GM12878 (cell line): ENCODE measurements around the gene FMN2. TPM values are rescaled to one million over a fixed set of nuclear protein-coding genes. Genes with fewer than 3 reads are reported as not detected.

ENCODE experiments used
- ATAC-seq: fragments of 200-7000 bp; cut with Tn5 transposase; 3 replicates; pipeline ENCODE4 v1.9.1; 2020; ENCODE audit warnings: mild to moderate bottlenecking, moderate library complexity
- BruUV-seq: library from RNA; stranded (reverse); fragments of 400-500 nt; replicated peaks from 2 replicates; lab custom pipeline; 2021; lab: Mats Ljungman, UMichigan
- CTCF ChIA-PET: fragments of 300-600 bp; sonication (Branson Sonifier 250); formaldehyde crosslinking; extraction: SDS; loops from one replicate; lab custom pipeline; 2021; ENCODE audit warnings: inconsistent platforms; lab: Yijun Ruan, JAX
- POLR2A ChIA-PET: fragments of 350-600 bp; formaldehyde crosslinking; extraction: SDS; loops from one replicate; lab custom pipeline; 2021; ENCODE audit warnings: inconsistent platforms; lab: Charles Lee
- RAD21 ChIA-PET: fragments of 300-600 bp; sonication (Branson Sonifier 250); formaldehyde crosslinking; loops from one replicate; lab custom pipeline; 2023; ENCODE audit warnings: antibody characterized with exemption; ENCODE audit not compliant: unreplicated experiment; lab: Charles Lee
- SMC1A ChIA-PET: fragments of 300-600 bp; sonication (Branson Sonifier 250); formaldehyde crosslinking; loops from one replicate; lab custom pipeline; 2023; ENCODE audit not compliant: unreplicated experiment, uncharacterized antibody; lab: Charles Lee
- DNase-seq: peaks from one replicate; pipeline ENCODE4 v3.0.0-alpha.2; 2011; ENCODE audit warnings: low read depth, low spot score
- FAIRE-seq: peaks from 3 replicates; lab custom pipeline; 2011; peaks lifted over from hg19 to GRCh38; lab: Jason Lieb, UNC
- H2AFZ ChIP-seq: 2 replicates; pipeline ENCODE4 v1.6.0; 2011; ENCODE audit warnings: low read depth, low read length, control low read depth; ENCODE audit not compliant: control insufficient read depth
- H3K27ac ChIP-seq: 2 replicates; pipeline ENCODE4 v1.5.1; 2011; ENCODE audit warnings: control low read depth; ENCODE audit not compliant: control insufficient read depth, insufficient read depth
- H3K27me3 ChIP-seq, 2 experiments: replicated peaks in 1 of 2; 2 replicates each; pipeline versions ENCODE4 v1.6.0 to v1.6.1; 2011; ENCODE audit warnings: low read length in 1 of 2; ENCODE audit not compliant: control insufficient read depth in 2 of 2, insufficient read depth in 2 of 2
- H3K36me3 ChIP-seq, 2 experiments: 2 replicates each; pipeline ENCODE4 v1.5.1; 2011; ENCODE audit warnings: low read length in 1 of 2; ENCODE audit not compliant: control insufficient read depth in 2 of 2, insufficient read depth in 2 of 2
- H3K4me1 ChIP-seq: 2 replicates; pipeline ENCODE4 v1.6.1; 2011; ENCODE audit warnings: mild to moderate bottlenecking, low read length, moderate library complexity, mixed read lengths; ENCODE audit not compliant: control insufficient read depth, insufficient read depth
- H3K4me2 ChIP-seq: 2 replicates; pipeline ENCODE4 v1.6.0; 2011; ENCODE audit warnings: control low read depth; ENCODE audit not compliant: control insufficient read depth, insufficient read depth
- H3K4me3 ChIP-seq: fragments of 200-600 bp; sonication (generic); 2 replicates; pipeline ENCODE4 v1.5.1; 2016
- H3K79me2 ChIP-seq: 2 replicates; pipeline ENCODE4 v1.6.0; 2011; ENCODE audit warnings: low read length; ENCODE audit not compliant: control insufficient read depth, insufficient read depth
- H3K9ac ChIP-seq: 2 replicates; pipeline ENCODE4 v1.8.0; 2011; ENCODE audit warnings: low read length, control low read depth, mixed read lengths; ENCODE audit not compliant: control insufficient read depth, insufficient read depth
- H3K9me3 ChIP-seq: replicated peaks from 3 replicates; pipeline ENCODE4 v1.5.1; 2011; ENCODE audit warnings: mild to moderate bottlenecking, low read length; ENCODE audit not compliant: control insufficient read depth, insufficient read depth
- H4K20me1 ChIP-seq: 2 replicates; pipeline ENCODE4 v1.6.0; 2011; ENCODE audit not compliant: control insufficient read depth, insufficient read depth
- CEBPB ChIP-seq, 2 experiments: fragments of 150-350 bp in 1 of 2; IDR thresholded peaks; 2 replicates each; pipeline ENCODE4 v1.6.1; 2012 to 2014; ENCODE audit warnings: low read depth in 2 of 2, low read length in 2 of 2, borderline replicate concordance in 1 of 2, inconsistent platforms in 1 of 2
- E2F8 ChIP-seq: fragments of 450-650 bp; IDR thresholded peaks from 2 replicates; pipeline ENCODE4 v1.6.1; 2018; ENCODE audit warnings: mild to moderate bottlenecking, low read depth, moderate library complexity; ENCODE audit not compliant: partially characterized antibody
- EP300 ChIP-seq, 2 experiments: fragments of 150-350 bp in 1 of 2; IDR thresholded peaks; 2 replicates each; pipeline ENCODE4 v1.6.1; 2011 to 2012; ENCODE audit warnings: low read depth in 2 of 2, low read length in 2 of 2, borderline replicate concordance in 1 of 2, improper control_type of control experiment in 1 of 2, inconsistent platforms in 1 of 2; ENCODE audit not compliant: control insufficient read depth in 1 of 2
- ESRRA ChIP-seq: IDR thresholded peaks from 2 replicates; pipeline ENCODE4 v1.6.1; 2012; ENCODE audit warnings: mild to moderate bottlenecking, low read length, improper control_type of control experiment
- EZH2 ChIP-seq: IDR thresholded peaks from 2 replicates; pipeline ENCODE4 v1.6.1; 2012; ENCODE audit warnings: low read depth, mild to moderate bottlenecking, control low read depth, inconsistent platforms, low read length, borderline replicate concordance; ENCODE audit not compliant: control insufficient read depth
- FOXM1 ChIP-seq: IDR thresholded peaks from 2 replicates; pipeline ENCODE4 v1.6.1; 2012; ENCODE audit warnings: low read depth, mild to moderate bottlenecking, inconsistent platforms, low read length, moderate library complexity
- GATAD2B ChIP-seq: fragments of 450-650 bp; conservative IDR thresholded peaks from 2 replicates; pipeline ENCODE4 v1.6.1; 2017; ENCODE audit warnings: low read depth, mild to moderate bottlenecking, moderate library complexity
- MTA3 ChIP-seq: IDR thresholded peaks from 2 replicates; pipeline ENCODE4 v1.6.1; 2012; ENCODE audit warnings: low read length, inconsistent platforms, borderline replicate concordance
- PAX5 ChIP-seq: IDR thresholded peaks from 2 replicates; pipeline ENCODE4 v1.6.1; 2011; ENCODE audit warnings: low read depth, low read length, borderline replicate concordance
- SMC3 ChIP-seq: IDR thresholded peaks from 2 replicates; pipeline ENCODE4 v1.6.1; 2011; ENCODE audit warnings: low read length, improper control_type of control experiment, borderline replicate concordance
- TCF3 ChIP-seq: IDR thresholded peaks from 2 replicates; pipeline ENCODE4 v1.6.1; 2012; ENCODE audit warnings: low read depth, mild to moderate bottlenecking, low read length, borderline replicate concordance; ENCODE audit not compliant: insufficient read depth
- ZNF592 ChIP-seq: fragments of 450-650 bp; IDR thresholded peaks from 2 replicates; pipeline ENCODE4 v1.6.1; 2017; ENCODE audit warnings: mild to moderate bottlenecking, moderate library complexity
- WGBS: methylation state at CpG from one replicate; pipeline ENCODE4 v1.1.6; 2016; ENCODE audit warnings: low lambda C conversion rate; ENCODE audit not compliant: insufficient replicate concordance, insufficient coverage; ENCODE audit errors: missing lambda C conversion rate; 5-methylcytosine and 5-hydroxymethylcytosine counted together
- in situ Hi-C: fragments of 300-500 bp; cut with MboI; formaldehyde crosslinking; loops from 9 replicates; pipeline ENCODE4 v1.14.3; 2018; ENCODE audit warnings: mixed read lengths
- intact Hi-C: fragments of 100-400 bp; cut with micrococcal nuclease; formaldehyde crosslinking; loops from one replicate; pipeline ENCODE4 v1.14.2; 2022; ENCODE audit not compliant: unreplicated experiment
- polyA plus RNA-seq, 11 experiments: library from polyadenylated mRNA; depleted of rRNA in 4 of 11; unstranded in 6 of 11; stranded (reverse) in 5 of 11; fragments of >200 nt; fragmentation: Nextera tagmentation in 4 of 11; fragmentation: Illumina TruSeq in 1 of 11; extraction: Ambion mirVana in 4 of 11; extraction: Trizol in 1 of 11; gene quantifications; 1 replicate in 1 of 11; 2 replicates in 10 of 11; pipeline versions ENCODE4 v1.2.1 to v1.2.3, GENCODE V29; 2011 to 2016; ENCODE audit warnings: inconsistent platforms in 2 of 11, missing spikeins in 2 of 11, low read depth in 1 of 11
- total RNA-seq, 4 experiments: library from RNA; depleted of rRNA in 3 of 4; stranded (reverse); fragments of >200 nt in 3 of 4; fragmentation: Illumina TruSeq in 1 of 4; extraction: Trizol in 1 of 4; gene quantifications; 2 replicates each; pipeline versions ENCODE4 v1.2.1 to v1.2.3, GENCODE V29; 2013 to 2021
- TF ChIP-seq, protein P1 (sequence below): fragments of 450-650 bp; formaldehyde crosslinking; IDR thresholded peaks from 2 replicates; pipeline ENCODE4 v1.4.0; 2022; ENCODE audit warnings: mild to moderate bottlenecking, moderate library complexity

FMN2 gene
- total and polyA plus RNA-seq, 10 of the 15 experiments (the other 5 are each of a cell fraction or from before 2014, with no cell fraction given) = 0.60 TPM; not detected in 9

GRCh38 chr1:240332672-240333071, 241.0 kb downstream of the FMN2 start:
- intact Hi-C loops (no loop called here), in situ Hi-C loops (no loop called here)
- Histone ChIP-seq H3K79me2 (no peaks in the 10 kb centered on the region), H3K27ac (no peak overlapping the region), H3K27me3 (no peaks in the 10 kb centered on the region), H2AFZ (no peak overlapping the region), H3K9me3 (no peaks in the 10 kb centered on the region), H4K20me1 (no peaks in the 10 kb centered on the region), H3K36me3 (no peaks in the 10 kb centered on the region), H3K9ac (no peak overlapping the region), H3K4me2 (no peak overlapping the region), H3K4me1 (no peaks in the 10 kb centered on the region), H3K4me3 (no peak overlapping the region)
- SMC1A ChIA-PET = interaction anchor here (1.1 kb wide), 1 partner anchor 12 kb away, joined by 3 read pairs; no protein-coding TSS in a partner anchor
- ATAC-seq (no peak), DNase-seq (no peak), FAIRE-seq (no peak)
- no TSS peak for BruUV-seq
- WGBS = 0% methylated on average over 3 of the region's 3 CpGs
- POLR2A ChIA-PET = no interaction called here
- CTCF ChIA-PET = interaction anchor here (1.0 to 1.1 kb wide), 2 partner anchors 12 to 27 kb away, joined by 3 read pairs; no protein-coding TSS in a partner anchor
- RAD21 ChIA-PET = no interaction called here
- TF ChIP-seq PAX5 (no peak), ESRRA (no peak), GATAD2B (no peak), MTA3 (no peak), EZH2 (no peak), TCF3 (no peak), E2F8 (no peak), ZNF592 (no peak), CEBPB (IDR thresholded peaks at IDR 0.05; ENCODE audit: borderline replicate concordance in 1 of 2, low read depth in 2 of 2, low read length in 2 of 2) (no peak), FOXM1 (no peak), SMC3 (no peak), EP300 (IDR thresholded peaks at IDR 0.05; ENCODE audit: borderline replicate concordance in 1 of 2, control insufficient read depth in 1 of 2, low read depth in 2 of 2, low read length in 2 of 2) (no peak)
- TF ChIP-seq, protein P1, sequence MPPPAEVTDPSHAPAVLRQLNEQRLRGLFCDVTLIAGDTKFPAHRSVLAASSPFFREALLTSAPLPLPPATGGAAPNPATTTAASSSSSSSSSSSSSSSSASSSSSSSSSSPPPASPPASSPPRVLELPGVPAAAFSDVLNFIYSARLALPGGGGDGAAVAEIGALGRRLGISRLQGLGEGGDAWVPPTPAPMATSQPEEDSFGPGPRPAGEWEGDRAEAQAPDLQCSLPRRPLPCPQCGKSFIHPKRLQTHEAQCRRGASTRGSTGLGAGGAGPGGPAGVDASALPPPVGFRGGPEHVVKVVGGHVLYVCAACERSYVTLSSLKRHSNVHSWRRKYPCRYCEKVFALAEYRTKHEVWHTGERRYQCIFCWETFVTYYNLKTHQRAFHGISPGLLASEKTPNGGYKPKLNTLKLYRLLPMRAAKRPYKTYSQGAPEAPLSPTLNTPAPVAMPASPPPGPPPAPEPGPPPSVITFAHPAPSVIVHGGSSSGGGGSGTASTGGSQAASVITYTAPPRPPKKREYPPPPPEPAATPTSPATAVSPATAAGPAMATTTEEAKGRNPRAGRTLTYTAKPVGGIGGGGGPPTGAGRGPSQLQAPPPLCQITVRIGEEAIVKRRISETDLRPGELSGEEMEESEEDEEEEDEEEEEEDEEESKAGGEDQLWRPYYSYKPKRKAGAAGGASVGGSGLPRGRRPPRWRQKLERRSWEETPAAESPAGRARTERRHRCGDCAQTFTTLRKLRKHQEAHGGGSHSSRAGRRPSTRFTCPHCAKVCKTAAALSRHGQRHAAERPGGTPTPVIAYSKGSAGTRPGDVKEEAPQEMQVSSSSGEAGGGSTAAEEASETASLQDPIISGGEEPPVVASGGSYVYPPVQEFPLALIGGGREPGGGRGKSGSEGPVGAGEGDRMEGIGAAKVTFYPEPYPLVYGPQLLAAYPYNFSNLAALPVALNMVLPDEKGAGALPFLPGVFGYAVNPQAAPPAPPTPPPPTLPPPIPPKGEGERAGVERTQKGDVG (CRISPR knock-in tag) = no peak
